H1 (cell line): ENCODE results near the gene LRBA. TPM values are rescaled to one million over a fixed set of nuclear protein-coding genes. Genes with fewer than 3 reads are reported as not detected.

Source experiments
- ATF3 ChIP-seq: IDR thresholded peaks from 2 replicates; pipeline ENCODE4 v1.6.1; 2011; ENCODE audit warnings: low read depth, mild to moderate bottlenecking, low read length; ENCODE audit not compliant: insufficient read depth
- BACH1 ChIP-seq: IDR thresholded peaks from 2 replicates; pipeline ENCODE4 v1.6.1; 2012; ENCODE audit warnings: low read length, improper control_type of control experiment
- EGR1 ChIP-seq: IDR thresholded peaks from 2 replicates; pipeline ENCODE4 v1.6.1; 2011; ENCODE audit warnings: low read depth, low read length, borderline replicate concordance
- RFX5 ChIP-seq: IDR thresholded peaks from 2 replicates; pipeline ENCODE4 v1.6.1; 2011; ENCODE audit warnings: low read depth, low read length, improper control_type of control experiment, borderline replicate concordance
- SAP30 ChIP-seq: fragments of 300-600 bp; sonication (generic); IDR thresholded peaks from 2 replicates; pipeline ENCODE4 v1.7.1; 2012; ENCODE audit warnings: low read length, moderate library complexity, mild to moderate bottlenecking, inconsistent platforms; ENCODE audit not compliant: insufficient read depth, insufficient replicate concordance
- SP4 ChIP-seq: IDR thresholded peaks from 2 replicates; pipeline ENCODE4 v1.6.1; 2012; ENCODE audit warnings: low read length, inconsistent platforms
- TAF1 ChIP-seq: IDR thresholded peaks from 2 replicates; pipeline ENCODE4 v1.6.1; 2011; ENCODE audit warnings: mild to moderate bottlenecking, low read depth, low read length
- polyA plus RNA-seq, 7 experiments: library from polyadenylated mRNA; depleted of rRNA in 3 of 7; stranded (reverse) in 5 of 7; unstranded in 2 of 7; fragments of >200 nt in 5 of 7; fragments of 200-250 nt in 2 of 7; gene quantifications; 1 replicate in 5 of 7; 2 replicates in 1 of 7; 4 replicates in 1 of 7; pipeline versions ENCODE4 v1.2.1 to v1.2.3, GENCODE V29; 2011 to 2013; ENCODE audit warnings: missing spikeins in 2 of 7, mixed read lengths in 2 of 7
- total RNA-seq: library from RNA; stranded (reverse); fragmentation: NEBNext Ultra II Directional; extraction: Animal tissue kit (Norgen Biotek cat#: 25700); gene quantifications from 2 replicates; pipeline ENCODE4 v1.2.1, GENCODE V29; 2021

Gene LRBA
- total and polyA plus RNA-seq, 2 of the 8 experiments (the other 6 are each of a cell fraction or from before 2014, with no cell fraction given), result 54.6 to 83.2 TPM

GRCh38 chr4:150479657-150480056 lies 535.4 kb downstream of the LRBA start (continued):
- no peak for TF ChIP-seq EGR1
- TF ChIP-seq RFX5, result no peak
- TF ChIP-seq SAP30, result no peak
- TF ChIP-seq BACH1, result no peak
- no peak for TF ChIP-seq TAF1
- TF ChIP-seq SP4, result no peak
- TF ChIP-seq ATF3, result no peak
